Activated gamma-delta T cell treated with anti-CD3 and anti-CD28 coated beads, Interleukin-2, amount 50 U/mL, for 16 hours (primary cell): Measurements from ENCODE around the gene NAV1.
"Not testable (repeated sequence)": the region's sequence is repeated elsewhere in the genome, so short reads cannot be mapped to it uniquely, and the experiment has no call there.

Source experiments
- DNase-seq: peaks from one replicate; pipeline ENCODE4 v3.0.0-alpha.2; 2020; ENCODE audit warnings: low read depth

NAV1 gene

DNA sequence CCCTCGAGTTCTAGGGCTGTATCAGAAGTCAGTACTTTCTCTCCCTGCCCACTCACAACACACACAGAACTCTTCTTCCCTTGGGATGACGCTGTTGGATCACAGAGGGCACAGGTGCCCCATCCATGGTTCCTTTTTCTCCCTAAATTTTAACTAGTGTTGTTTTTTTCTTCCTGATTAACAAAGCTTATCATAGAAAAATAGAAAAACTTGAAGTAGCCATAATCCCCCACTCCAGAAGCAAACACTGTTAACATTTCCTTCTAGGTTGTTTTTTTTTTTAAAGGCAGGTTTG lies 27.5 kb downstream of the NAV1 start:
- no peak for DNase-seq

GRCh38 chr1:201566933-201567801 lies 28.2 kb downstream of the NAV1 start:
- DNase-seq: no peak

DNA sequence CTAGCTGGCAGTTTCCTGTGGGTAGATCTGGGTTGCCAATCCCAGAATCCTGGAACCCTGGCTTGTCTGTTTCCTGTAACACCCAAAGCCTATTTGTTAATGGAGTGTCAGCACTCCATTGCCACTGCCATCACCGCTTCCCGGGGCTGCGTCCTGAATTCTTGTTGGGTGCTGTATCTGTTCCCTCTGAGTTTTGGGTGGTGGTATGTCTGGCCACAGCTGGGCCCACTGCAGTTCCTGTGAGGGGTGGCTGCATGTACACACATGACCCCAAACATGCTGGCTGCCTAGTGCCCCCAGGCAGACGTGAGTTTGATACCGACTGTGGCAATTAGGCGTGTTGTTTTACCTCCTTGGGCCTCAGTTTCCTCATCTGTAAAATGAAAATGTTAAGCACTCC lies 29.3 kb downstream of the NAV1 start:
- no peak for DNase-seq

GRCh38 chr1:201568859-201569294 lies 29.9 kb downstream of the NAV1 start:
- no peak for DNase-seq

DNA sequence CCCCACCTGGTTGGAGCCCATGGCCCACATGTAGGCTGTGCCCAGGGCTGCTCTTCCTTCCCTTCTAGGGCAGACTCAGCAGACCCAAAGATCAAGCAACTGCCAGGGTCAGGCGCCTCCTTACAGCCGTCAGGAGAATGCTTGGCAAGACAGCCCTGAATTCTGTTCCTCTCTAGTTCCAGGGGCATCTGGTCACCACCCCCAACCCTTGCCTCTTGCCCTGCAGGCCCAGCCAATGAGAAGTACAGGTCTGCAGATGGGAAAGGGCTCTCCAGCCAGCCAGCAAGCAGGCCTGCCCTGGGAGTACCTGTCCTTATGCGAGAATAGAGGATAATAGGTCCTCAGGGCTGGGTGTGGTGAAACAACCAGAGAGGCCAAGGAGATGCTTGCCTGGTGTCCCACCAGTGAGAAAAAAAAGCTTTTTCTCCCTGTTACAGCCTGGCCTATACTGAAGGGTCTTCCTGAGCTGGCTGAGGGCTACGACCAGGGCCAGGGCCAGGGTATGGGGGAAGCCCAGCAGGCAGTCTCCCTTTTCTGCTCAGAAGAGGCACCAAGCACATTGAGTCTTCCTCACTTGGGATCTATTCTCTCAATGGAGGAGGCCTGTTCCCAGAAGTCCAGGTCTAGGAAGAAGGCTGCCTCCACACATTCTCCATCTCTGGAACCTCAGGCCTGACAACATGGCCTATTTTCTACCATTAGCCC lies 31.4 kb downstream of the NAV1 start:
- DNase-seq: no peak

DNA sequence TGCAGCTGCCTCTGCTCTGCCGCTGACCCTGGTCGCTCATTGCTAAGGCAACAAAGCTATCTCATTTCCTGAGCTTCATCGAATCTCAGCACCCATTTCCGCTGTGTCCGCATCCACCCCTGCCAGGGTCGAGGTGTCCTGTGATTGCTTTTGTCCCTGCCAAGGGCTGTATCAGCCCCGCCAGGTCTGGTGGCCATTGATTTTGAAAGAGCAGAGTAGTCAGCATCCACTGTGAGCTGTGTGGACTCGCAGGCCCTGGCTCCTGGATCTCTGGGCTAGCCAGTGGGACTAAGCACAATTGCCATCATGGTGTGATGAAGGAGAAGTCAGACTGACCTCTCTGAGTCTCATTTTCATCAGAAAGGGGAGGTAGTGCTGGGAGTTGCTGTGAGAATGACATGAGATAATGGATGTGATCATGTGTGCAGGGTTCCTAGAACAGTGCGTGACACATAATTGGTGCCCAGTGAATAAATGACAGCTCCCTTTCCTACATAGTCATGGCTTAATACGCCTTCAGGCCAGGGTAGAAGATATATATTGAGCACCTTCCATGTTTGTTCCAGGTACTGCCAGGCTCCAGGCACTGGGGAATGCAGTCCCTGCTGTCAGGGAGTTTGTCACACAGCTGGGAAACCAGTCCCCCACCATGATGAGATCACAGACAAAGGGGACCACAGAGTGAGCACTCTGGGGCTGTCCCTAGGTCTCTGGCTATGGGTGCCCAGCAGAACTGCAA lies 32.1 kb downstream of the NAV1 start:
- no peak for DNase-seq

- no peak for DNase-seq
These were observed 34.1 kb downstream of the NAV1 start for GRCh38 chr1:201573030-201573429.

- DNase-seq: no peak
These were observed 35.0 kb downstream of the NAV1 start for GRCh38 chr1:201573923-201574322.

DNA sequence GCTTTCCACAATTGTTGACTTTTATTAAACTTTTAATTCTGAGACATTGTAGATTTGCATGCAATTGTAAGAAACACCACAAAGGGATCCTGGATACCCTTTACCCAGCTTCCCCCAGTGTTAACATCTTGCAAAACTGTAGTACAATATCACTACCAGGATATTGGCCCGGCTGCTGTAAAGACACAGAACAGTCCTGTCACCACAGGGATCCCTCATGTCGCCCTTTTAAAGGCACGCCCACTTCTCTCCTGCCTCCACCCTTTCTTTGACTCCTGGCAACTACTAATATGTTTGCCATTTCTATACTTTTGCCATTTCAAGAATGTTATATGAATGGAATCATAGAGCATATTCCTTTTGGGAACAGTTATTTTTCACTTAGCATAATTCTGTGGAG lies 37.0 kb downstream of the NAV1 start:
- DNase-seq: no peak

GRCh38 chr1:201576914-201577313 lies 38.0 kb downstream of the NAV1 start:
- no peak for DNase-seq

DNA sequence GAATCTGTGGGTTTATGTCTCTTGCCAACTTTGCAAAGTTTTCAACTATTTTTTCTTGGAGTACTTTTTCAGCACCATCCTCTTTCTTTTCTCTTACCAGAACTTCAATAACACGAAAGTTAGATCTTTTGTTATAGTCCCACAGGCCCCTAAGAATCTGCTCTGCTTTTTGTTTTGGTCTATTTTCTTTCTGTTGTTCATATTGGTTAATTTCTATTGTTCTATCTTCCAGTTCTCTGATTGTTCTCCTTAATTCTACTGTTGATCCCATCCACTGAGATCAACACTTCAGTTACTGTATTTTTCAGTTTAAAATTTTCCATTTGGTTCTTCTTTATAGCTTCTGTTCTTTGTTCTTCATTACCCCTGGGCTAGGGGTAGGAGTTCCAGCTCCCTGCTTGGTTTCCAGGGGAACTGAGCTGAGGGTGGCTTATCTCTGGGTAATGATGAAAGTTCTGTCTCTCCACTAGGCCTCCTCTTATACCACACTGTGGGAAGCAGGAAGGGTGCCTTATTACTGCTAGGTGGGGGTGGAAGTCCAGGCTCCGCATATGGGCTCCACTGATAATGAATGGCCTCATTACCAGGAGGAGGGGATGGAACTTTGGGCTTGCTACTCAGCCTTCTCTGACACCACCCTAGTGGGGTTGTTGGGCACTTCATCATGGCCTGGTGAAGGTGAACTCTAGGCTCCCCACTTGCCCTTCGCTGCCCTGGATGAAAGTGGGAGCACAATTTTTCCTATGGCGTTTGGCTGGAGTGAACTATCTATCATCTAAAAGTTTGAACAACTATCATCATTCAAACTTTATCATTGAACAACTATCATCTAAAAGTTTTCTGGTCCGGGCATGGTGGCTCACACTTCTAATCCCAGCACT lies 39.3 kb downstream of the NAV1 start:
- DNase-seq: no peak

DNA sequence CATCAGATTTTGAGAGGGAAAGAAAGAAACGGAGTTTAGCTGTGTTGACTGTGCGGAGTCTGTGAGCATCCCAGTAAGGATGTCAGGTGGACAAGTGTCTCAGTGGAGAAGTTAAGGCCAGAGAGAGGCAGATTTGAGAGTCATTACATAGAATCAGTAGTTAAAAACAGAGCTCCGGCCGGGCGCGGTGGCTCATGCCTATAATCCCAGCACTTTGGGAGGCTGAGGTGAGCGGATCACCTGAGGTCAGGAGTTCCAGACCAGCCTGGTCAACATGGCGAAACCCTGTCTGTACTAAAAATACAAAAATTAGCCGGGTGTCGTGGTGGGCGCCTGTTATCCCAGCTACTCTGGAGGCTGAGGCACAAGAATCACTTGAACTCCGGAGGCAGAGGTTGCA lies 42.4 kb downstream of the NAV1 start:
- not testable (repeated sequence) for DNase-seq

- DNase-seq: no peak
These were observed 43.9 kb downstream of the NAV1 start for GRCh38 chr1:201582705-201583442.

- no peak for DNase-seq
These were observed 44.7 kb downstream of the NAV1 start for GRCh38 chr1:201583663-201584062.

GRCh38 chr1:201584471-201585092 lies 45.7 kb downstream of the NAV1 start:
- DNase-seq: no peak

- DNase-seq: no peak
These were observed 46.2 kb downstream of the NAV1 start for GRCh38 chr1:201585093-201585483.

- DNase-seq: no peak
These were observed 47.0 kb downstream of the NAV1 start for GRCh38 chr1:201585901-201586300.

DNA sequence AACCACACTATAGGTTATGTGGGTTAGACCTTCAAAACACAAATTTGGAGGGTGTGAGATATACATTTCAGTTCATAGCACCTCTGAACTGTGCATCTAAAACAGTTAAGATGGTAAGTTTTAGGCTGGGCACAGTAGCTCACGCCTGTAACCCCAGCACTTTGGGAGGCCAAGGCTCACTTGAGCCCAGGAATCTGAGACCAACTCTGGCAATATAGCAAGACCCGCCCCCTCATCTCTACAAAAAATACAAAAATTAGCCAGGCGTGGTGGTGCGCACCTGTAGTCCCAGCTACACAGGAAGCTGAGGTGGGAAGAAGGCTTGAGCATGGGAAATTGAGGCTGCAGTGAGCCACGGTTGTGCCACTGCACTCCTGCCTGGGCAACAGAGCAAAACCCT lies 47.9 kb downstream of the NAV1 start:
- no peak for DNase-seq

- no peak for DNase-seq
These were observed 48.8 kb downstream of the NAV1 start for GRCh38 chr1:201587729-201588128.
